GM18868 (cell line): ENCODE data around the gene PRM2.

Experiments
- ATAC-seq: cut with Tn5 transposase; IDR thresholded peaks from one replicate; pipeline ENCODE4 v1.9.1; 2021; ENCODE audit warnings: mild to moderate bottlenecking, moderate library complexity; ENCODE audit not compliant: unreplicated experiment

PRM2 gene

DNA sequence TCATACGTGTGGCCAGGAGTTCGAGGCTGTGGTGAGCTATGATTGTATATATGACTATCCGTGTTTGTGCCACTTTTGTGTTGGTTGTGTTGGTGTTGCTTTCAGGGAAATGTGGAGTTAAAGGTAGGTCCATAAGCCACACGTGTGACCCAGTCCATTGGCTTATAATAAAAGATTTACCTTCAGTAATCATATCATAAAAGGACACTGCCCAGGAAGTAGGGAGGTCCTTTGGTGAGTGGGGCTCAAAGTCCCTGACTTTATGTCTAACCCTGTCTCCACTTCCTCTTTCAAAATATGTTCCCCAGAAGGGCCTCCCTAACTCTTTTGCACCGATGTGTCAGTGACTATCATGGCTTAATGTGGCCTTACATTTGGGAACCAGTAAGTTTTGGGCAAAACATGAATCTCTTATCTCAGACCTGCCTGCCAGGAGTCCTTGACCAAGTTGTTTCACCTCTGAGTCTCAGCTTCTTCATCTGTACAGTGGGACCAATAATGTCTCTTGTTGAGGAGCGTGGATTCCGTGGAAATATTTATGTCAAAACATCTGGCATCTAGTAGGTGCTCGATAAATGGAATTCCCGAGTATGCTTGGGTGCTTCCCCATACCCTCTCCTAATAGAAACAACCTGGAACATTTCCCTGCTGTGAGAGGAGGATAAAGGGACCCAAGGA is 12.0 kb downstream of the PRM2 start:
- ATAC-seq = no peak

- ATAC-seq = no peak
Observed at GRCh38 chr16:11263737-11264136, 12.5 kb downstream of the PRM2 start.

GRCh38 chr16:11262915-11263314 is 13.4 kb downstream of the PRM2 start:
- ATAC-seq = no peak

DNA sequence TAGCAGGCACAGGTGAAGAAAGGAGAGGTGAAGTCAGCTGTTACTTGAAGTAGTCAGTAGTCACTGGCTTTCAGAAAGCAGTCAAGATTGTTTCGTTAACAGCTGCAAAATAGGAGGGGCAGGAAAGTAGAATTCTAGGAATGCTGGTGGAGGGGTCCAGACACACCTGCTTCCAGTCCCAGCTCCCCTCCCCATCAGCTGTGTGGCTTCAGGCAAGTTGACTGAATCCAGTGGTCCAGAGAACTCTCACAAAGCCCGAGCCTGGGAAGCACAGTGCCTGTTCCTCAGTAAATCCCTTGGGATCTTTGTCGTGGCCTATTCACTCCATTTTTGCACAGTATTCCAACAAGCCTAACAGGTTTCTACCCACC is 15.7 kb downstream of the PRM2 start:
- no peak for ATAC-seq

DNA sequence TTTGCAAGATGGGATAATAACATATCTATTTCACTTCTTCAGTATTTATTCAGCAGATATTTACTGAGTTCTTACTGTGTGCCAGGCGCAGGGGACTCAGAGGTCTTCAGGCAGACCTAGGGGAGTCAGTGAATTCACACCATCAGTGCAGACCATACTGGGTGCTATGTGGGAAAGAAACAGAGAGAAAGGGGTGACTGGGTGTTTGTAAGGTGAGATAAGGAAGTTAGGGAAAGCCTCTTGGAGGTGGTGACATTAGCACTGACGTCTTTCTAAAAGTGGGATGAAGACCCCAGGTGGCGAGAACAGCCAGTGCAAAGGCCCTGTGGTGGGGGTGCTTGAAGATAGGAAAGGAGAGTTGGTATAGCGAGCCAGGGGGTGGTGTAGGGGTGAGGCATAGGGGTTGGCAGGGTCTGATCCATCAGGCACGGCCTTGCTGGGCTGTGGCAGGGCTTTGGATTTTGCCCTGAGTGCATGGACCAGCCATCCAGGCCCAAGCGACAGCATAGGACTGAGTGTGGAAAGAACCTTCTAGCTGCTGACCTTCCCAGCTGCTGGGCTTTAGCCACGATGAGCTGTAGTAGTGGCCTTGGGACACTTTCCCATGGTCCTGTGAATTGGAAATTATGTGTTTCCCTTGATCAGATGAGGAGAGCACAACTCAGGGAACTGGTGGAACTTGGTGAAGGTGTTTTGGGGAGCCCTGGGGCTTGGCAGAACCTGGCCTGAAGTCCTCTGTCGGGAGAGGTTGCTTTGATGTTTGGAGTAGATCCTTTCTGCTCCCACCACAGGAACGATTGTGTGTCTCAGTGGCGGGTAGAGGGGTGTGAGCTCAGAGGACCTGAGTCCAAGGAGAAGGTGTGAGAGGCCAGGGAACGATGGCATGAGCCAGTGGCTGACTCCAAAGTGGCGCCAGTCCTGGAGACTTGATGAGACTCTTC is 16.4 kb downstream of the PRM2 start:
- no peak for ATAC-seq

DNA sequence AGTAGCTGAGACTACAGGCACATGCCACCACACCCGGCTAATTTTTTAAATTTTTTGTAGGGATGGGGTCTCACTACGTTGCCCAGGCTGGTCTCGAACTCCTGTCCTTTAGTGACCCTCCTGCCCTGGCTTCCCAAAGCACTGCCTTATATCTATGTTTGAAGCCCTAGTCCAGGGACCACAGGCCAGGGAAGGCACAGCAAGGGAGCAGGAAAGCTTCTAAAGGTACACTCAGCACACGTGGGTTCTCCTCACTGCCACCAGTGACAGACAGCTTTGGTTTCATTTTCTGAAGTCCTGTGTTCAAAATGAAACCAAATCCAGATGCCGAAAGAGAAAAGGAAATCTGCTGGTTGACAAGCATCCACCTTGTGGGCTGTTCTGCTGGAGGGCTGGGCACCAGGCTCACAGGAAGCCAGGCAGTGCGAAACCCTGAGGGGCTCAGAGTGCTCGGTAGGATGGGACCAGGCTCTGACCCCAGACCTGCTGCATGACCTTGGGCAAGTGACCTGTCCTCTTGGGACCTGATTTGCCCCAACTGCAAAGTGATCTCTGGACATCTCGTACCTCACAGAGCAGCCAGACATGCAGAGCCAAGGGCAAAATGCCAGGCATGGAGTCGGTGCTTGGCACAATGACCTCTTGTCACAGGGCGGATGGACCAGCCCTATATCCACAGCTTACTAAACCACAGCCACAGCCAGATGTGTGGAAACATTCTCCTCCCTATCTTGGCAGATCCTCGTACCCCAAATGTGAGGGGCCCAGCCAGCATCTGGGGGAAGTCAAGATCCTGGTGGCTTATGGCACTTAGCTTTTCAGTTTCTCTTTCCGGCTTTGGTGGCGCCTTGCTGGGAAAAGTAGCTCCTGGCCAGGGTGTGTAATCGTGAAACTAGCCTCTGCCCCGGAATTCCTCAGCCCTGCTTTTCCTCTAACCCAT is 17.5 kb downstream of the PRM2 start:
- no peak for ATAC-seq

DNA sequence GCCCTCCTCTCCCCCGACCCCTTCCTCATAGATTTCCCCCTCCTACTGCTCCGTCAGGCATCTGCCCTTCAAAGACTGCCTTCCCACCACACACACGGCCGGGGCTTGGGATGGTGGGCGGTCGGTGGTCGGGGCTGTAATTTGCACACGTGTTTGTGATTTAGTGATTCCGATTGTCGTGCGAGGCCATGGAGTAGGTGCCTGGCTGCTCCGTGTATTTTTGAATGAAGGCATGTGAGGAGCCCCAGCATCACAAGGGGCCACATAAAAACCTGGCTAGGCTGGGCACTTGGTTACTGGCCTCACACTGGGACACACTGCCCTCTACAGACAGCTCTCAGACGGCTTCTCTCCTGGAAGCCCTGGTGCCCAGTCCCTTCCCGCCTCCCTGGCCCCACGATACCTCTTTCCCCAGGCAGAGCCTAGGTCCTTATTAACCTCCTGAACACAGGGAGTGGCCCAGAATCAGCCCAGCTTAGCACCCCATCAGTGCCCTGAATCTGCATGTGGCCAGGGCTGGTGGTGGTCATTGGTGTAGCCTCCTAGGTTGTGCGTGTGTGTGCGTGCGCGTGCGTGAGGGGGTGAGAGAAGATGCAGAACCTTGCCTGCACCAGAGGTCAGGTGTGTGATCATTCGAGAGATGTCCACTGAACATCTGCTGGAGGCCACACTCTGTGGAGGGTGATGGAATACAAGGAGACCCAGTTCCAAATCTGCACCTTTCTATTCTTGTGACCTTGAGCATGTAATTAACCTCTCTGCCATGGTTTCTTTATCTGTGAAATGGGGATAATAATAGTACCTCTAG is 18.9 kb downstream of the PRM2 start:
- no peak for ATAC-seq

- ATAC-seq = no peak
Observed at GRCh38 chr16:11256661-11257130, 19.6 kb downstream of the PRM2 start.

GRCh38 chr16:11255737-11256660 is 20.3 kb downstream of the PRM2 start, which contains the start of gene SOCS1:
TSS of gene SOCS1 (minus strand) at chr16:11256204. CDS start at chr16:11255478, 726 bp downstream.
- peak; percentile 54 for ATAC-seq

- ATAC-seq = no peak
Observed at GRCh38 chr16:11254913-11255736, 21.2 kb downstream of the PRM2 start.

DNA sequence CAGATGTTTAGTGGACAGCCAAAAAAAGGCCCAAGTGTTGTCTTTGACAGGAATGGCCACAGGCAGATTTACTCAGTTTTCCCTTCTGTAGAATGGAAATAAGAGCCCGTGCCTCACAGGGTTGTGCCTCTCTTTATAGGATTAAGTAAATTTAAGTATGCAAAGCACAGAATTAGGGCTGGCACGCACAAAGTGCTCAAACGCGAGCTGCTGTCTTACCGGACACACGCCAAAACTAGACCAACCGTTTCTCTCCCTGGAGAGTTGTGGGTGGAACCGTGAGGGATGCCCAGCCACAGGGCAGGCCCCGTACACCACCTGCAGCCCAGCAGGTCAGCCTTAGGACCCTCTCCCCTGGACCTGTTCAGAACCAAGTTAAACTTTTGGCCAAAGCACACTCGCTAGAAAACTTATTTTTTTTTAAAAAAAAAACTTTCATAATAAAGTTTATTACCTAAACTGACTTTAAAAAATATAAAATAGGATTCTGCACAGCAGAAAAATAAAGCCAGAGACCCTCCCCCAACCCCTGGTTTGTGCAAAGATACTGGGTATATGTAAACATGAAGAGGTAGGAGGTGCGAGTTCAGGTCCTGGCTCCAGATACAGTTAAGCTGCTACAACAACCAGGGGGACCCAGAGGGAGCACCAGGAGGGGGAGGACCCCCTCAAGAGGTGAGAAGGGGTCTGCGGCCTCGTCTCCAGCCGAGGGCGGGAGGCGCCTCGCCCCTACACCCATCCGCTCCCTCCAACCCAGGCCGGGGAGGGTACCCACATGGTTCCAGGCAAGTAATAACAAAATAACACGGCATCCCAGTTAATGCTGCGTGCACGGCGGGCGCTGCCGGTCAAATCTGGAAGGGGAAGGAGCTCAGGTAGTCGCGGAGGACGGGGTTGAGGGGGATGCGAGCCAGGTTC is 22.0 kb downstream of the PRM2 start:
- ATAC-seq = no peak

DNA sequence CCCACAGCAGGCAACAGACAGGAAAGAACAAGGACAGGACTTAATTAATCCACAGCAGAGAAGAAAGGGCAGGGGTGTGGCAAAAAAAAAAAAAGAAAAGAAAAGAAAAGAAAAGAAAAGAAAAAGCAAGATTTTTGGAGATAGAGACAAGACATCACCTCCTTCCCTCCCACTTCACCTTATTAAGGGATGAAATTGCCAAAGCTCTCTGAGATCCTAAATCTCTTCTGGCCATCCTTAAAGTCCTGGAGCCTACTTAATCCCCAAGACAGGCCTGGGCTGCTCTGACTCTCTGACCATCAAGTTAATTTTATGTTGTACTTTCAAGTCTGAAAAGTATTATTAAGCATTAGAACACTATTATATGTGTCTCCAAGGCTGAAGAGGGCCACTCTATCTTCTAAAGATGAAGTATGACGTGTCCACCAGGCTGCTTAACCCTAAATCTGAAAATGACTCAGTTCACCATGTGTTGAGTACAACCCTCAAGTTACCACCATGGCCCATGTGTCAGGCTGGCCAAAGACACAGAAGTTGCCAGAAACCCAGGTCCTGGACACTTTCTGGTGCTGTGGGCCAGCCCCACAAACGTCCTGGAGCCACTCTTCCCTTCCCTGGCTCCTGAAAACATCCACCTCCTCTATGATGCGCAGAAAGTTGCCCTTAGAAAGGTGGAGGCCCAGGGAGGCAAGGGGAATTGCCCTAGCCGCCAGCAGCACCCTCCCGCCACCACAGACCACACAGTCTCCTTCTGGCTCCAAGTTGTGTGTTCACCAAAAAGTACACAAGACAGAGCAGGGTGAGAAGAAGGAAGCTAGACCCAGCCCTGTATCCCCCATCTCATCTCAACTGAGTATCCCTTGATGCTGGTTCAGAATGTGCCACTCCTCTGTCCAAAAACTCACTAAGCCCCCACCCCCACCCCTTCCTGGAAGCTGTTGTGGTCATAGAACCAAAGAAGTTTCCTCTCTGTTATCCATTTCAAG is 23.0 kb downstream of the PRM2 start:
- no peak for ATAC-seq

DNA sequence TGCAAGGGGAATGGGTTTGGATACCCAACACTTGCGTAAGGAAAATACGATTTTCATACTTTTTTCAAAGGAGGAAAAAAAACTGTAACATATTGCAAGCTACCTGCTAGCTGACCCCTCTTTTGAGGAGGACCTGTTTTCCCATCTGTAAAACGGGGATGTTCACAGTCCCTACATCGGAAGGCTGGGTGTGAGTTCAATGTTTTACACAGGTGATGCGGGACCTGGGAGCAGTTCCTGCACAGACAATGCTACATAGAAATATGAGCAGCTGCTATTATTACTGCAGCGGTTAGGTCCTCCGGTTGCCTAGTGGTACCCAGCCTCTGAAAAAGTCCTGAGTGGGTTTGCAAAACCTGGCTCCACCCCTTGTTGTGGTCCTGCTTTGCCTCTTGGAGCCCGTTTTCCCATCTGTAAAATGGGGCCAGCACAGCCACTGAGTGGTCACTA is 23.8 kb downstream of the PRM2 start:
- no peak for ATAC-seq

- ATAC-seq = no peak
Observed at GRCh38 chr16:11251525-11252481, 24.5 kb downstream of the PRM2 start.
